Neural crest cell (in vitro differentiated cells): ENCODE data around the gene PSPC1. TPM values are rescaled to one million over a fixed set of nuclear protein-coding genes. Genes with fewer than 3 reads are reported as not detected.
"Not testable (repeated sequence)": the region's sequence is repeated elsewhere in the genome, so short reads cannot be mapped to it uniquely, and the experiment has no call there.

Experiments
- DNase-seq: peaks from one replicate; pipeline ENCODE4 v3.0.0; 2021; ENCODE audit warnings: low read depth, mixed read lengths, low spot score
- H3K27ac Mint-ChIP-seq: one replicate; pipeline ENCODE4 v1.8.0; 2021; ENCODE audit warnings: mild to moderate bottlenecking, mixed read lengths; ENCODE audit not compliant: unreplicated experiment
- H3K27me3 Mint-ChIP-seq: 2 replicates; pipeline ENCODE4 v1.8.0; 2021; ENCODE audit warnings: low read depth, mild to moderate bottlenecking, mixed read lengths
- H3K36me3 Mint-ChIP-seq: 2 replicates; pipeline ENCODE4 v1.8.0; 2021; ENCODE audit warnings: low read depth, mild to moderate bottlenecking, mixed read lengths
- H3K4me1 Mint-ChIP-seq: 2 replicates; pipeline ENCODE4 v1.8.0; 2021; ENCODE audit warnings: mixed read lengths
- H3K4me3 Mint-ChIP-seq: one replicate; pipeline ENCODE4 v1.8.0; 2021; ENCODE audit warnings: mild to moderate bottlenecking, mixed read lengths
- H3K9me3 Mint-ChIP-seq: 2 replicates; pipeline ENCODE4 v1.8.0; 2021; ENCODE audit warnings: mixed read lengths
- CTCF ChIP-seq: fragments of 200-600 bp; sonication (generic); conservative IDR thresholded peaks from 2 replicates; pipeline ENCODE4 v1.5.0; 2021; ENCODE audit warnings: antibody characterized with exemption, mild to moderate bottlenecking
- total RNA-seq: library from RNA; stranded (reverse); gene quantifications from 2 replicates; pipeline ENCODE4 v1.2.1, GENCODE V29; 2021

The PSPC1 gene
- total RNA-seq, 1 donor from 2014 or later = 85.3 TPM

GRCh38 chr13:19737844-19738557 is 44.7 kb downstream of the PSPC1 start:
- Mint-ChIP-seq H3K27ac (no peak overlapping the region), H3K27me3 (no peaks in the 10 kb centered on the region), H3K9me3 (no peaks in the 10 kb centered on the region), H3K4me3 (no peak overlapping the region), H3K4me1 (peaks cover 5% of the 10 kb centered on the region), H3K36me3 (peaks cover 17% of the 10 kb centered on the region)
- DNase-seq = no peak
- TF ChIP-seq CTCF = no peak

GRCh38 chr13:19726611-19727010 is 56.1 kb downstream of the PSPC1 start:
- no peak overlapping the region for H3K4me3 Mint-ChIP-seq
- H3K36me3 Mint-ChIP-seq = peaks cover 13% of the 10 kb centered on the region
- no peak overlapping the region for H3K27ac Mint-ChIP-seq
- DNase-seq = no peak
- no peak for TF ChIP-seq CTCF
- no peaks in the 10 kb centered on the region for H3K27me3 Mint-ChIP-seq
- no peaks in the 10 kb centered on the region for H3K4me1 Mint-ChIP-seq
- H3K9me3 Mint-ChIP-seq = no peaks in the 10 kb centered on the region

GRCh38 chr13:19725320-19725719 is 57.4 kb downstream of the PSPC1 start:
- Mint-ChIP-seq H3K9me3 (no peaks in the 10 kb centered on the region), H3K27me3 (no peaks in the 10 kb centered on the region), H3K36me3 (peaks cover 13% of the 10 kb centered on the region), H3K4me1 (no peaks in the 10 kb centered on the region), H3K27ac (no peak overlapping the region), H3K4me3 (no peak overlapping the region)
- no peak for DNase-seq
- no peak for TF ChIP-seq CTCF

GRCh38 chr13:19720039-19720438 is 62.7 kb downstream of the PSPC1 start:
- no peak overlapping the region for H3K27ac Mint-ChIP-seq
- DNase-seq = no peak
- H3K36me3 Mint-ChIP-seq = peaks cover 4% of the 10 kb centered on the region
- H3K4me3 Mint-ChIP-seq = no peak overlapping the region
- no peaks in the 10 kb centered on the region for H3K4me1 Mint-ChIP-seq
- TF ChIP-seq CTCF = no peak
- no peaks in the 10 kb centered on the region for H3K27me3 Mint-ChIP-seq
- no peaks in the 10 kb centered on the region for H3K9me3 Mint-ChIP-seq

GRCh38 chr13:19713186-19713965 is 69.4 kb downstream of the PSPC1 start:
- Mint-ChIP-seq H3K27ac (no peak overlapping the region), H3K4me1 (no peaks in the 10 kb centered on the region), H3K4me3 (no peak overlapping the region)

GRCh38 chr13:19709782-19710181 is 73.0 kb downstream of the PSPC1 start:
- H3K36me3 Mint-ChIP-seq, H3K27me3 Mint-ChIP-seq, H3K4me3 Mint-ChIP-seq, H3K9me3 Mint-ChIP-seq, DNase-seq, H3K27ac Mint-ChIP-seq, H3K4me1 Mint-ChIP-seq: not testable (repeated sequence)

More at GRCh38 chr13:19713186-19713965, 69.4 kb downstream of the PSPC1 start:
- no peaks in the 10 kb centered on the region for H3K27me3 Mint-ChIP-seq
- no peak for TF ChIP-seq CTCF
- H3K36me3 Mint-ChIP-seq = peaks cover 2% of the 10 kb centered on the region
- DNase-seq = no peak
- no peaks in the 10 kb centered on the region for H3K9me3 Mint-ChIP-seq

GRCh38 chr13:19709039-19709438 is 73.7 kb downstream of the PSPC1 start:
- not testable (repeated sequence) for H3K9me3 Mint-ChIP-seq, H3K27ac Mint-ChIP-seq, H3K4me3 Mint-ChIP-seq, DNase-seq, H3K36me3 Mint-ChIP-seq, H3K4me1 Mint-ChIP-seq, H3K27me3 Mint-ChIP-seq

- not testable (repeated sequence) for H3K4me3 Mint-ChIP-seq, DNase-seq, H3K36me3 Mint-ChIP-seq, H3K27me3 Mint-ChIP-seq, H3K4me1 Mint-ChIP-seq, H3K27ac Mint-ChIP-seq, H3K9me3 Mint-ChIP-seq
Observed at GRCh38 chr13:19704256-19704655, 78.5 kb downstream of the PSPC1 start.

- H3K27me3 Mint-ChIP-seq, H3K36me3 Mint-ChIP-seq, DNase-seq, H3K4me3 Mint-ChIP-seq, H3K27ac Mint-ChIP-seq, H3K4me1 Mint-ChIP-seq, H3K9me3 Mint-ChIP-seq: not testable (repeated sequence)
Observed at GRCh38 chr13:19701619-19702018, 81.1 kb downstream of the PSPC1 start.
